HG03565 (cell line): Measurements from ENCODE around the gene FBXO15.
A peak's percentile ranks its signal among the peaks of the same experiment; 100 is the strongest.

Source experiments
- ATAC-seq: cut with Tn5 transposase; IDR thresholded peaks from one replicate; pipeline ENCODE4 v1.9.1; 2021; ENCODE audit warnings: mild to moderate bottlenecking, moderate library complexity; ENCODE audit not compliant: unreplicated experiment

Gene FBXO15

GRCh38 chr18:74147779-74148542 is at the start of gene FBXO15, which contains the start of gene TIMM21:
FBXO15 (minus strand) TSS chr18:74147834; CDS start chr18:74147785, 49 bp downstream.
TIMM21 (plus strand) TSS chr18:74148523; CDS start chr18:74148809, 286 bp downstream.
- ATAC-seq: peak; percentile 88

GRCh38 chr18:74196220-74197119 is 48.8 kb upstream of the FBXO15 start:
- peak; percentile 79 for ATAC-seq

GRCh38 chr18:74194691-74195090 is 47.1 kb upstream of the FBXO15 start:
- ATAC-seq: no peak

DNA sequence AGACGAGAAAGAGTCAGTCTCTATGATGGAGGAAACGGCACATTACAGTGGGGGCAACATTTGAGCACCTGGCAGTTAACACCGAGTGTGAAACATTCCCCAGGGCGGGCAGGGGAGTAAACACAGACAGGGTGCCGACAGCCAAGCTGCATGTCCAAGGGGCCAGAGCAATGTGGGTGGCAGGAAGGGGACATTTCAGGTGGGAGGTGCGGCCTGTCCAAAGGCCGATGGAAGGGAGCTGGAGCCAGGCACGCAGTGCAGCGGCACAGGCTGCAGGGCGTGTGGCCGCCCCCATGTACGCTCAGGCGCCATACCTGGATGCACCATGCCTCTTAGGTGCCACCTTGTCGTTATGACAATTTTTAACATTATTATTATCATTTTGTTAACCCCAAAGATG is 43.9 kb upstream of the FBXO15 start:
- ATAC-seq: no peak

DNA sequence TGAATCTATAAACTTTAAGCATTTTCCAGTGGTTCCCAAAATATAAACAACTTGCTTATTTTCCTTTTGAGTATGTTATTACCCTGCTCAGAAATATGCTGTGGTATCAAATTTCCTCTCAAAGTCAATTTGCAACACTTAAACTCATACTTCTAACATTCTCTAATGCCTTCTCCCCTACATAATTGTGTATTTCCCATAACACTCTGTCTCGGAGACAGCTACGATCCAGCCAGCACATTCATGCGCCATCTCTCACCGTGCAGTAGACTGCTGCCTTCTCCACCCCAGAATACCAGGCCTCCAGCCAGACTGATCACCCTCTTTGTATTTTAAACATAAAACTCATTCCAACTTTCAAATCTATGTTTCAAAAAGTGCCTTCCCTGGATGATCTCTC is 42.5 kb upstream of the FBXO15 start:
- ATAC-seq: no peak

GRCh38 chr18:74186661-74187060 is 39.0 kb upstream of the FBXO15 start:
- ATAC-seq: no peak

- ATAC-seq: no peak
Observed at GRCh38 chr18:74185860-74186259, 38.2 kb upstream of the FBXO15 start.

GRCh38 chr18:74184875-74185274 is 37.2 kb upstream of the FBXO15 start:
- ATAC-seq: no peak

DNA sequence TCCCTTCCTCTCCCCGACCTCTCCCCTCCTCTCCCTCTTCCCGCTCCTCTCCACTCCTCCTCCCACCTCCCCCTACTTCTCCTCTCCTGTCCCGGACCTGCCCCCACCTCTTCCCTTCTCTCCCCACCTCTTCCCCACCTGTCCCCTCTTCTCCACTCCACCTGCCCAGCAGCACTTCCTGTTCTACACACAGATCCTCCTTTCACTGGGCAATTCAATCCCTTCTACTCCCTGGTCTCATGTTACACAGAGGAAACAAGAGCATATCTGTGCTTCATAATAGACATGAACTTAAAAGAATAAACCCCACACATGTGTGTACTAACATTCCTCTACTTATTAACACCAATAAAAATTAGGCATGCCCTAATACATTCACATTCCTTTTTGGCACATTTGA is 35.5 kb upstream of the FBXO15 start:
- ATAC-seq: no peak

DNA sequence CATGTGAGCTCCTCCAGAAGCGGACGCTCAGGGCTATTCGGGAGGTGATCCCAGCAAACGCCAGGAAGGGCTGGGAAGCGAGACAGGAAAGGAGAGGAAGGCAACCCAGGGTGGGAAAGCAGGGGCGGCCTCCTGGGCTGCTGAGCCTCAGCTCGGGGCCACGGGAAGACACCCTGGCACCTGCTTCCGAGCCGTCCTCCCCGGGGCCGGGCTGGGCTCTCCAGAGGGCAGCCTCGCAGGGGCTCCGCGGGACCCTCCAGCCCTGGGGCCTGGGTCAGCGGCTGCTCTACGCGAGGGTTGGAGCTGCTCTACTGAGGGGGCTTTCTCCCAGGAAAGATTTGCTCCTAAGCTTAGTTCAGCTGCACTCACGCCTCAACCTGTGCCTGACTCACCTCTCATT is 34.7 kb upstream of the FBXO15 start:
- ATAC-seq: no peak

GRCh38 chr18:74179623-74180199 is 32.1 kb upstream of the FBXO15 start:
- ATAC-seq: no peak

DNA sequence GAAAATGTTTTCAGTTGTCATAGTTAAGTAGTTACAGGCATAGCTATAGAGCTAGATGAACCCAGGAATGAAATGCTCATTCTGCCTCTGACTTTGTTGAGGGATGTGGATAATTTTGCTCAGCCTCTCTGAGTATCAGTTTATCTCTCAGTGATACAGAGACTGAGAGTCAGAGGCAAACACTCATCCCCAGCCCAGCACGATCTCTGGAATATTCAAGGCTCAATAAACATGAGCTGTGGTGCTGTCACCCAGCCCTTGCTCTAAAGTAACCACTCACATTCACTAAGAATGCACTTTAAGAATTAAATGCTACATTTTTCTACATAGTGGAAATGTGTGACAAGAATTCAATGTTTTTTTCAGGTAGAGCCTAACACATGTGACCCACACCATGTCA is 31.2 kb upstream of the FBXO15 start:
- ATAC-seq: no peak

- no peak for ATAC-seq
Observed at GRCh38 chr18:74175658-74176057, 28.0 kb upstream of the FBXO15 start.

- ATAC-seq: no peak
Observed at GRCh38 chr18:74173434-74173750, 25.8 kb upstream of the FBXO15 start.

DNA sequence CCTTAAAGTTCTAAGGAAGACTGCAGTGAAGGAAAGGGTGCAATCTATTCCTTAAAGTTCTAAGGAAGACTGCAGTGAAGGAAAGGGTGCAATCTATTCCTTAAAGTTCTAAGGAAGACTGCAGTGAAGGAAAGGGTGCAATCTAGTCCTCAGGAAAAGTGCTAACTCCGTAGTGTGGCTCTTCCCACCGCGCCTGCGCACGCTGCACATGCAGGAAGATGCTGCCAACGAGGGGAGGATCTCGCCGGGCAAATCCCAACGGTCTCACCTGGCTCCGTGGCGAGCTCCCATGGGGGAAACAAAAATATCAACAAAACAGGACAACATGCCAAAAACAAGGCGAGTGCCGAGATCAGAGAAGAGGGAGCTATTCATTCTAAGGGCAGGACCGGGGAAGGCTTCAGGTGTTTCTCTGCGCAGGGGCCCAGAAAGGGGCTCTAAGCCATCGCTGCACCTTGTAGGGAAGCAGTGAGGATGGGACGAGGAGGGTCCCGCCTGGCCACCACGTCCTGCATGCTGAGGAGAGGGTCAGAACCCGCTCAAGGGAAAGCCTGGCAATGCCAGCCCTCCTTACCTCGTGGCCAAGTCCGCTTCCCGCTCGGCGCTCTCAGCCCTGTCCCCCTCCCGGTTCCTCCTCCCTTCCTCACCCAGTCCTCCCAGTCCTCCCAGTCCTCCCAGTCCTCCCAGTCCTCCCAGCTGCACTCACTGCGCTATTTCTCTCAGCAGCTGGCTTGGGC is 25.2 kb upstream of the FBXO15 start:
- ATAC-seq: no peak

GRCh38 chr18:74171910-74172606 is 24.4 kb upstream of the FBXO15 start:
- ATAC-seq: peak; percentile 96

DNA sequence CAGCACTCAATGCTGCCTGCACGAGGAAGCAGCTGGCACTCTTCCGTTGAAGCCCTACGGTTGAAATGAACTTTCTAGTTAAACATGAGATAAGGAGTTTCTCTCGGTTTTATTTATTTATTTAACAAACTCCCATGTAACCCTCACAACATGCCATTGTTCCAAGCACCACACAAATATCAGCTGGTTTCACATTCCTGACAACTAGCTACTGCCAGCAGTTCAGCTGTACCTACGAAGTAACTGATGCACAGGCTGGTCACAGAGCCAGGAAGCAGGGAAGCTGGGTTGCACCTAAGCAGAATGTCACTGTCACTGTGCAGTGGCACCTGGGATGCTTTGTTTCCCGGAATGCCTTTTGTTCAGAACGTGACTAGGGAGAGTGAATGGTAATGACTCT is 18.8 kb upstream of the FBXO15 start:
- ATAC-seq: no peak

DNA sequence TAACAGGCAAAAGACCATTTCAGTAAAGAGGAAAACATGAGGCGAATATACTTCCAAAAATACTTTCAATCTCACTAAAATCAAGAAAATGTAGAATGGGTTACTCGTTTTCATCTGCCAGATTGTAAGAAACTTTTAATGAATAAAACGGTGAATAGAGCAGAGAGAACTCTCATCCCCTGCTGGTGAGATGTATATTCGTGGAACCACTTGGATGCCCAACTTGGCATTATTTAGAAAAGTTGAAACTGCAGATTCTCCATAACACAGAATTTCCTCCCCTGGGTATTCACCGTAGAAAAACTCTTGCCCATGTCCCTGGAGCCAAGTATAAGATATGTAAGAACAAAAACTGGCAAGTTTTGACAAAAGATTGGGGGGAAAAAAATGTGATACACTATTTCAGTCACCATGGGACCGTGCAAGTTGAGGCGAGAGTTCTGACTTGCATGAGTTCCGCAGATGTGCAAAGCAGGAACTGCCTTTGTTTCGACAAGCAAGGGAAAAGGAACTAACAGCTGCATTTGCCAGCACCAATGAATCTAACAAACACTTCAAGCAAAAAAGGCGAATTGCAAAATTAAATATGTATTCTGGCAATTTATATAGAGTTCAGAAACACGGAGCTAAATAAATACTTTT is 15.5 kb upstream of the FBXO15 start:
- ATAC-seq: no peak

DNA sequence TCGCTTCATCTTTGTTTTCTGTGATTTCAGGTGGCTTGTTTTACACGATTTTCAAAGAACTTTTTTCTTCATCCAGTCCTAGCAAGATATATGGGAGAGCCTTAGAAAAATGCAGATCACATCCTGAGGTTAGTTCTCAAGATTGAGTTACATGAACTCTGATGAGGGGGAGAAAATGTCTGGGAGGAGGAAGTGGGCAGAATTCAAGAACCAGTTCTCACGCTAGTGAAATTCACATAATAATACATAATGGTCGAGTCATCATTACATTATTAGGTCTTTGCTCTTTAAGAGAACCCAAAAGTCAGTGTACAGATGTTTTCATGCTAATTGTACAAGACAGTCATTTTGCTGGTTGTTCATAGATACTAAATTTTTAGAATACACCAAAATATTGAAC is 7.6 kb upstream of the FBXO15 start:
- ATAC-seq: no peak

- no peak for ATAC-seq
Observed at GRCh38 chr18:74154716-74155115, 7.1 kb upstream of the FBXO15 start.
